HL-60 (cell line): ENCODE measurements around the gene SRP54.

Experiments
- POLR2AphosphoS5 ChIP-seq: IDR thresholded peaks from 2 replicates; pipeline ENCODE4 v1.6.1; 2012; ENCODE audit warnings: low read depth
- TF ChIP-seq, protein P1 (sequence below): IDR thresholded peaks from one replicate; pipeline ENCODE4 v1.5.1; 2011; ENCODE audit warnings: low read length, control low read depth, inconsistent platforms; ENCODE audit not compliant: insufficient read depth

GRCh38 chr14:35001621-35002020 lies 18.8 kb downstream of the SRP54 start:
- TF ChIP-seq, protein P1, sequence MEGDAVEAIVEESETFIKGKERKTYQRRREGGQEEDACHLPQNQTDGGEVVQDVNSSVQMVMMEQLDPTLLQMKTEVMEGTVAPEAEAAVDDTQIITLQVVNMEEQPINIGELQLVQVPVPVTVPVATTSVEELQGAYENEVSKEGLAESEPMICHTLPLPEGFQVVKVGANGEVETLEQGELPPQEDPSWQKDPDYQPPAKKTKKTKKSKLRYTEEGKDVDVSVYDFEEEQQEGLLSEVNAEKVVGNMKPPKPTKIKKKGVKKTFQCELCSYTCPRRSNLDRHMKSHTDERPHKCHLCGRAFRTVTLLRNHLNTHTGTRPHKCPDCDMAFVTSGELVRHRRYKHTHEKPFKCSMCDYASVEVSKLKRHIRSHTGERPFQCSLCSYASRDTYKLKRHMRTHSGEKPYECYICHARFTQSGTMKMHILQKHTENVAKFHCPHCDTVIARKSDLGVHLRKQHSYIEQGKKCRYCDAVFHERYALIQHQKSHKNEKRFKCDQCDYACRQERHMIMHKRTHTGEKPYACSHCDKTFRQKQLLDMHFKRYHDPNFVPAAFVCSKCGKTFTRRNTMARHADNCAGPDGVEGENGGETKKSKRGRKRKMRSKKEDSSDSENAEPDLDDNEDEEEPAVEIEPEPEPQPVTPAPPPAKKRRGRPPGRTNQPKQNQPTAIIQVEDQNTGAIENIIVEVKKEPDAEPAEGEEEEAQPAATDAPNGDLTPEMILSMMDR, result no peak
- no peak for TF ChIP-seq POLR2AphosphoS5
